Thoracic aorta (tissue), 2 donors: ENCODE measurements around the gene FAM83C. TPM values are rescaled to one million over a fixed set of nuclear protein-coding genes. Genes with fewer than 3 reads are reported as not detected.

Experiments
- ATAC-seq: fragments of 150-250 bp; one replicate; pipeline ENCODE4 v1.8.0; 2017; ENCODE audit warnings: low read depth; ENCODE audit not compliant: insufficient number of reproducible peaks, low FRiP score
- DNase-seq: peaks from one replicate; pipeline ENCODE4 v3.0.0-alpha.2; 2020; ENCODE audit warnings: low spot score
- H3K27ac ChIP-seq, 2 donors: fragments of 200-600 bp; sonication (generic); 1 replicate in 1 of 2; 2 replicates in 1 of 2; pipeline ENCODE4 v1.5.1; 2016; ENCODE audit warnings: mild to moderate bottlenecking in 2 of 2, moderate library complexity in 2 of 2
- H3K27me3 ChIP-seq: fragments of 200-600 bp; sonication (generic); replicated peaks from 2 replicates; pipeline ENCODE4 v1.6.0; 2016; ENCODE audit warnings: mild to moderate bottlenecking; ENCODE audit not compliant: insufficient read depth
- H3K36me3 ChIP-seq: fragments of 200-600 bp; sonication (generic); one replicate; pipeline ENCODE4 v1.5.1; 2016
- H3K4me1 ChIP-seq, 2 donors: fragments of 200-600 bp; sonication (generic); 1 replicate in 1 of 2; 2 replicates in 1 of 2; pipeline versions ENCODE4 v1.5.1 to v1.6.0; 2016; ENCODE audit warnings: low read depth in 2 of 2, mild to moderate bottlenecking in 1 of 2; ENCODE audit not compliant: control insufficient read depth in 1 of 2
- H3K4me3 ChIP-seq: fragments of 200-600 bp; sonication (generic); 2 replicates; pipeline ENCODE4 v1.5.1; 2016; ENCODE audit warnings: mild to moderate bottlenecking
- H3K9me3 ChIP-seq: fragments of 200-600 bp; sonication (generic); 2 replicates; pipeline ENCODE4 v1.5.1; 2016
- total RNA-seq, 2 donors: library from RNA; depleted of rRNA; stranded (reverse); fragments of >200 nt; gene quantifications; one replicate each; pipeline versions ENCODE4 v1.1.0 to v1.2.3, GENCODE V29; 2016
- TF ChIP-seq, protein P1 (sequence below): fragments of 200-600 bp; sonication (generic); IDR thresholded peaks from one replicate; pipeline ENCODE4 v1.5.1; 2019; ENCODE audit warnings: antibody characterized with exemption

Gene FAM83C
- total RNA-seq, 2 donors from 2014 or later, result not detected

DNA sequence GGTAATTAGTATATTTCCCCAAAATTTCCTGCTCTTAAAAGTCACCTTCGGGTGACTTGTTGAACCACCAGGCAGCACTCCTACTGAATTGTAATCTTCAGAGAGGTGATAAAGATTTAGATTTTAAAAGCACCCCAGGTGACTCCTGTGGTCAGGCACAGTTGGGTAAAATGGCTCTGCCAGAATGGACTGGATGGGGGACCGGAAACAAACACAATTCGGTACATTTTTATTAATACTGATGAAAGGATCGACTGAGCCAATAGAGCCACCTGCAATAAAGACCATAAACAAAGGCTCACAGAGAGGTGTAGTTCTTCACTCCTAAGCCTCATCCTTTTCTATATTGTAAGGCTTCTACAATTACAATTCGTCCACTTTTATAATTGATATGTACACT, 19.6 kb upstream of the FAM83C start:
- Histone ChIP-seq H3K4me3 (no peak overlapping the region), H3K4me1 (peaks cover 23% of the 10 kb centered on the region in 2 donors), H3K9me3 (no peaks in the 10 kb centered on the region), H3K27me3 (no peaks in the 10 kb centered on the region), H3K36me3 (no peaks in the 10 kb centered on the region), H3K27ac (no peak overlapping the region)
- ATAC-seq (no peak), DNase-seq (no peak)
- TF ChIP-seq, protein P1, sequence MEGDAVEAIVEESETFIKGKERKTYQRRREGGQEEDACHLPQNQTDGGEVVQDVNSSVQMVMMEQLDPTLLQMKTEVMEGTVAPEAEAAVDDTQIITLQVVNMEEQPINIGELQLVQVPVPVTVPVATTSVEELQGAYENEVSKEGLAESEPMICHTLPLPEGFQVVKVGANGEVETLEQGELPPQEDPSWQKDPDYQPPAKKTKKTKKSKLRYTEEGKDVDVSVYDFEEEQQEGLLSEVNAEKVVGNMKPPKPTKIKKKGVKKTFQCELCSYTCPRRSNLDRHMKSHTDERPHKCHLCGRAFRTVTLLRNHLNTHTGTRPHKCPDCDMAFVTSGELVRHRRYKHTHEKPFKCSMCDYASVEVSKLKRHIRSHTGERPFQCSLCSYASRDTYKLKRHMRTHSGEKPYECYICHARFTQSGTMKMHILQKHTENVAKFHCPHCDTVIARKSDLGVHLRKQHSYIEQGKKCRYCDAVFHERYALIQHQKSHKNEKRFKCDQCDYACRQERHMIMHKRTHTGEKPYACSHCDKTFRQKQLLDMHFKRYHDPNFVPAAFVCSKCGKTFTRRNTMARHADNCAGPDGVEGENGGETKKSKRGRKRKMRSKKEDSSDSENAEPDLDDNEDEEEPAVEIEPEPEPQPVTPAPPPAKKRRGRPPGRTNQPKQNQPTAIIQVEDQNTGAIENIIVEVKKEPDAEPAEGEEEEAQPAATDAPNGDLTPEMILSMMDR, result no peak

DNA sequence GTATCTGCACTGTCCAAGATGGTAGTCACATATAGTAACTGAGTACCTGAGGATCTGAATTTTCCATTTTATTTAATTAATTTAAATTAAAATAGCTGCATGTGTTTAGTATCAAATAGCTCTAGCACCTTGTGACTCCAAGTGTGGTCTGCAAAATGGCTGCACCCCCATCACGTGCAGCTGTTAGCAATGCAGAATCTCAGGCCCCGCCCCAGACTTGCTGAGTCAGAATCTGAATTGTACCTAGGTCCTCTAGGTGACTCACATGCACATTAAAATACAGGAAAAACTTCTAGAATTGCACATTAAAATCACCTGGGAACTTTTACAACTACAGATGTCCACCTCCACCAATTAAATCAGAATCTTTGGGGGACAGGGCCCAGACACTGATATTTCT, 19.2 kb upstream of the FAM83C start:
- no peak for DNase-seq
- Histone ChIP-seq H3K4me3 (no peak overlapping the region), H3K9me3 (no peaks in the 10 kb centered on the region), H3K27ac (no peak overlapping the region), H3K36me3 (no peaks in the 10 kb centered on the region), H3K4me1 (peaks cover 27% of the 10 kb centered on the region in 2 donors), H3K27me3 (no peaks in the 10 kb centered on the region)
- no peak for ATAC-seq
- TF ChIP-seq, protein P1, result no peak

DNA sequence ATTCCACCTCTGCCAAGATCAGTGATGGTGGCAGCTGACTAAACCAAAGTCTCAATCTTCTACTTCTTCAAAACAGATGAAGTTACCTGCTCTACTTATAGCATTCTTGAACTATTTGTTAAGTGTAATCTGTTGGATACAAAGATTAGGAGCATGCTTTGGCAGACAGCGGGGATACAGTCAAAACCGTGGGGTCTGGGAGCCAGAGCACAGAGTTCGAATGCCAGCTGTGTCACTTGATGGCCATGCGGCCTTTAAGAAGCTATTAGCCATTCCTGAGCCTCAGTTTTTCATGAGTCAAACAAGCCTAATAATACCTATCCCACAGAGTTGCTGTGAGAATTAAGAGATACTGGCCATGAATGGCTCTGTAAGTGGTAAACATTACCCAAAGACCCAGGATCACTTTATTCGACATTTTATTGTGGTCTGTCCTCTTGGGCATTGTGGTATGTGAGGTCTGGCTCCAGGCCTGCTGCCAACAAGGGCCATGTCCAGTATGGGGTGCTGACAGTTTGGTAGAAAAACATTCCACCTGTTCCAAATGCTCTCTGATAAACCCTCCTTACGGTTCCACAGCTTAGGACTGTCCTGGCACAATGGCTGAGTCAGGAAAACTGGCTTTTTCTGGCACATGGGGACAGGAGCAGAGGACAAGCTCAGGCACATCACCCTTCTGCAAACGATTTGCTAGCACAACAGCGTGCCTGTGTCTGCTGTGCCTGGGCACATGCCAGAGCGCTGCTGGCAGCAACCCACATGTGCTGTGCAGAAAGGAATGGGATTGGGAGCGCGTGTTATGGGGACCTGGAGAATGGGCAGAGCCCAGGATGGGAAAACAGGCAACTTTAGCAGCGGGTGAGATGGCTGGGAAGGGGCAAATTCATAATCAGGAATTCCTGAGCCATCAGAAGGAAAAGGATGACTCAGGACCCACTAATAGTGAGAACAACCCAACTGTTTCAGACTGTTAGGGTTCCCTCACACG, 15.7 kb upstream of the FAM83C start:
- DNase-seq (peak; percentile 35), ATAC-seq (peak; percentile 18)
- H3K36me3 ChIP-seq, result no peaks in the 10 kb centered on the region
- H3K27ac ChIP-seq, result peak overlapping the region; percentile 78 to 83
- no peak overlapping the region for H3K4me3 ChIP-seq
- H3K4me1 ChIP-seq, result peaks cover 32 to 40% of the 10 kb centered on the region in 2 donors
- TF ChIP-seq, protein P1, result no peak
- no peaks in the 10 kb centered on the region for H3K27me3 ChIP-seq
- H3K9me3 ChIP-seq, result no peaks in the 10 kb centered on the region

DNA sequence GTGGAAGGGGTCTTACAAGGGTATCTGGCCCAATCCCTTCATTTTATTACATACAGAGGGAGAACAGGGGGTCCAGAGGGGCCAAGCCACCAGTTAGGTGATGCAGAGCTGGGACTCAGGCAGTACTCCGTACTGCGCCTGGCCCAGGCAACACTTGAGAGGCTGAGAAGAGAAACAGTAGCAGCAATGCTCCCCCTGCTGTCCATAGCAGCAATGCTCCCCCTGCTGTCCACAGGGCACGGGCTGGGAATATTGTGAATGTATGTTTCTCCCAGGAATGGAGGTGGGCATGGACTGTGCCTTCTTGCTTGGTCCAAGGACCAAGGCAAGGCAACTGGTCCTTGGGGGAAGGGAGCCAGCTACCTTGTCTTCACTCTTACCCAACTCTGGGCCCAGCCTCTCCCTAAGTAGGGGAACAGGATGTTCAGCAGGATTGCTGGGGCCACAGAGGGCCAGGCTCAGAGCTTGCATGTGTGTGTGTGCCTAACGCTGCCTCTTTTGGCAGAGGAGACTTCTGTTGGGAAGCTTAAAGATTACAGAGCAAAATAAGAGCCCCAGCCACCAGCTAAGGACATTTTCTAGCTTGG, 14.8 kb upstream of the FAM83C start:
- Histone ChIP-seq H3K9me3 (no peaks in the 10 kb centered on the region), H3K27ac (peak overlapping the region; percentile 78 to 83), H3K27me3 (no peaks in the 10 kb centered on the region), H3K4me3 (no peak overlapping the region), H3K4me1 (peaks cover 32 to 40% of the 10 kb centered on the region in 2 donors), H3K36me3 (no peaks in the 10 kb centered on the region)
- TF ChIP-seq, protein P1, result peak; percentile 46
- no peak for ATAC-seq
- no peak for DNase-seq
